HepG2 (cell line): ENCODE data around the gene SBNO2. TPM values are rescaled to one million over a fixed set of nuclear protein-coding genes. Genes with fewer than 3 reads are reported as not detected.

ENCODE experiments used
- BRCA1 ChIP-seq: sonication (generic); formaldehyde crosslinking; IDR thresholded peaks from 2 replicates; pipeline ENCODE4 v1.4.0; 2020; ENCODE audit warnings: missing genetic modification reagents
- CREB1 ChIP-seq, 2 experiments: fragments of 450-650 bp in 1 of 2; IDR thresholded peaks; 2 replicates each; pipeline ENCODE4 v1.6.1; 2016 to 2017; ENCODE audit warnings: control low read depth in 1 of 2, mild to moderate bottlenecking in 1 of 2, missing compliant biosample characterization in 1 of 2, missing genetic modification characterization in 1 of 2
- DPF2 ChIP-seq: sonication (generic); formaldehyde crosslinking; IDR thresholded peaks from 2 replicates; pipeline ENCODE4 v1.4.0; 2020; ENCODE audit warnings: mild to moderate bottlenecking, low read depth, missing genetic modification reagents, borderline replicate concordance
- EP300 ChIP-seq, 3 experiments: sonication (generic) in 1 of 3; formaldehyde crosslinking in 1 of 3; IDR thresholded peaks; 2 replicates each; pipeline versions ENCODE4 v1.5.1 to v1.6.1; 2011 to 2020; ENCODE audit warnings: low read depth in 2 of 3, low read length in 2 of 3, borderline replicate concordance in 1 of 3, improper control_type of control experiment in 1 of 3, mild to moderate bottlenecking in 1 of 3, missing genetic modification reagents in 1 of 3, moderate library complexity in 1 of 3
- GABPB1 ChIP-seq: IDR thresholded peaks from 2 replicates; pipeline ENCODE4 v1.6.1; 2016; ENCODE audit warnings: mild to moderate bottlenecking, missing genetic modification reagents, moderate library complexity, missing compliant biosample characterization
- IRF2 ChIP-seq: IDR thresholded peaks from 2 replicates; pipeline ENCODE4 v1.6.1; 2018; ENCODE audit warnings: missing genetic modification reagents, missing compliant biosample characterization
- JUNB ChIP-seq: sonication (generic); formaldehyde crosslinking; IDR thresholded peaks from 2 replicates; pipeline ENCODE4 v1.8.0; 2022; ENCODE audit warnings: missing genetic modification reagents, mild to moderate bottlenecking, borderline replicate concordance
- MAF1 ChIP-seq: sonication (generic); formaldehyde crosslinking; IDR thresholded peaks from 2 replicates; pipeline ENCODE4 v1.5.0; 2020; ENCODE audit warnings: missing genetic modification reagents, borderline replicate concordance
- MLLT10 ChIP-seq: sonication (generic); formaldehyde crosslinking; IDR thresholded peaks from 2 replicates; pipeline ENCODE4 v1.4.0; 2020; ENCODE audit warnings: missing genetic modification reagents
- NCOA2 ChIP-seq: sonication (generic); formaldehyde crosslinking; IDR thresholded peaks from 2 replicates; pipeline ENCODE4 v1.8.0; 2022; ENCODE audit warnings: inconsistent platforms
- NFE2 ChIP-seq: sonication (generic); formaldehyde crosslinking; IDR thresholded peaks from 2 replicates; pipeline ENCODE4 v1.4.0; 2020; ENCODE audit warnings: missing genetic modification reagents
- NFE2L2 ChIP-seq: fragments of 150-350 bp; IDR thresholded peaks from 2 replicates; pipeline ENCODE4 v1.6.1; 2014; ENCODE audit warnings: low read length
- RBAK ChIP-seq: sonication (generic); formaldehyde crosslinking; IDR thresholded peaks from 2 replicates; pipeline ENCODE4 v1.5.1; 2020; ENCODE audit warnings: mild to moderate bottlenecking, missing genetic modification reagents
- SALL2 ChIP-seq: sonication (generic); formaldehyde crosslinking; IDR thresholded peaks from 2 replicates; pipeline ENCODE4 v1.8.1; 2023; ENCODE audit warnings: mild to moderate bottlenecking, missing genetic modification reagents, inconsistent platforms
- TMF1 ChIP-seq: sonication (generic); formaldehyde crosslinking; IDR thresholded peaks from 2 replicates; pipeline ENCODE4 v1.8.1; 2022; ENCODE audit warnings: low read depth, missing genetic modification reagents
- TP53 ChIP-seq: sonication (generic); formaldehyde crosslinking; conservative IDR thresholded peaks from 2 replicates; pipeline ENCODE4 v1.4.0; 2020; ENCODE audit warnings: missing genetic modification reagents
- ZNF160 ChIP-seq: sonication (generic); formaldehyde crosslinking; IDR thresholded peaks from 2 replicates; pipeline ENCODE4 v1.8.0; 2022; ENCODE audit warnings: mild to moderate bottlenecking, inconsistent platforms, missing genetic modification reagents
- ZNF441 ChIP-seq: sonication (generic); formaldehyde crosslinking; IDR thresholded peaks from 2 replicates; pipeline ENCODE4 v1.7.0; 2021; ENCODE audit warnings: missing genetic modification reagents, borderline replicate concordance
- ZNF703 ChIP-seq: sonication (generic); formaldehyde crosslinking; IDR thresholded peaks from 2 replicates; pipeline ENCODE4 v1.5.1; 2020; ENCODE audit warnings: missing genetic modification reagents, mild to moderate bottlenecking, moderate library complexity, borderline replicate concordance
- ZNF720 ChIP-seq: sonication (generic); formaldehyde crosslinking; IDR thresholded peaks from 2 replicates; pipeline ENCODE4 v1.4.0; 2020; ENCODE audit warnings: missing genetic modification reagents
- polyA plus RNA-seq, 8 experiments: library from polyadenylated mRNA; depleted of rRNA in 3 of 8; stranded (reverse) in 7 of 8; unstranded in 1 of 8; fragments of >200 nt; fragmentation: Illumina TruSeq in 4 of 8; extraction: Trizol in 4 of 8; gene quantifications; 2 replicates each; pipeline versions ENCODE4 v1.2.1 to v1.2.3, GENCODE V29; 2011 to 2016; ENCODE audit warnings: low read depth in 4 of 8, missing spikeins in 1 of 8, mixed read lengths in 1 of 8; ENCODE audit not compliant: insufficient read depth in 1 of 8
- total RNA-seq, 5 experiments: library from RNA; depleted of rRNA; stranded (reverse); fragments of >200 nt; fragmentation: Illumina TruSeq; extraction: Trizol; gene quantifications; 2 replicates each; pipeline ENCODE4 v1.2.3, GENCODE V29; 2016; ENCODE audit warnings: low read depth in 1 of 5
- TF ChIP-seq, protein P1 (sequence below): sonication (generic); formaldehyde crosslinking; IDR thresholded peaks from 2 replicates; pipeline ENCODE4 v1.8.0; 2022; ENCODE audit warnings: missing genetic modification reagents, low read depth, mild to moderate bottlenecking, borderline replicate concordance
- TF ChIP-seq, protein P2 (sequence below): sonication (generic); formaldehyde crosslinking; IDR thresholded peaks from 2 replicates; pipeline ENCODE4 v1.4.0; 2020; ENCODE audit warnings: missing genetic modification reagents
- TF ChIP-seq, protein P3 (sequence below): sonication (generic); formaldehyde crosslinking; IDR thresholded peaks from 2 replicates; pipeline ENCODE4 v1.8.1; 2023; ENCODE audit warnings: mild to moderate bottlenecking, moderate library complexity, missing genetic modification reagents
- TF ChIP-seq, protein P4 (sequence below): sonication (generic); formaldehyde crosslinking; IDR thresholded peaks from 2 replicates; pipeline ENCODE4 v1.8.1; 2023; ENCODE audit warnings: mild to moderate bottlenecking, missing genetic modification reagents
- TF ChIP-seq, protein P5 (sequence below): sonication (generic); formaldehyde crosslinking; conservative IDR thresholded peaks from 2 replicates; pipeline ENCODE4 v1.4.0; 2020; ENCODE audit warnings: missing genetic modification reagents

Gene SBNO2
- total and polyA plus RNA-seq, 2 of the 13 experiments (the other 11 are each of a cell fraction or from before 2014, with no cell fraction given), result 8.6 to 10.4 TPM

DNA sequence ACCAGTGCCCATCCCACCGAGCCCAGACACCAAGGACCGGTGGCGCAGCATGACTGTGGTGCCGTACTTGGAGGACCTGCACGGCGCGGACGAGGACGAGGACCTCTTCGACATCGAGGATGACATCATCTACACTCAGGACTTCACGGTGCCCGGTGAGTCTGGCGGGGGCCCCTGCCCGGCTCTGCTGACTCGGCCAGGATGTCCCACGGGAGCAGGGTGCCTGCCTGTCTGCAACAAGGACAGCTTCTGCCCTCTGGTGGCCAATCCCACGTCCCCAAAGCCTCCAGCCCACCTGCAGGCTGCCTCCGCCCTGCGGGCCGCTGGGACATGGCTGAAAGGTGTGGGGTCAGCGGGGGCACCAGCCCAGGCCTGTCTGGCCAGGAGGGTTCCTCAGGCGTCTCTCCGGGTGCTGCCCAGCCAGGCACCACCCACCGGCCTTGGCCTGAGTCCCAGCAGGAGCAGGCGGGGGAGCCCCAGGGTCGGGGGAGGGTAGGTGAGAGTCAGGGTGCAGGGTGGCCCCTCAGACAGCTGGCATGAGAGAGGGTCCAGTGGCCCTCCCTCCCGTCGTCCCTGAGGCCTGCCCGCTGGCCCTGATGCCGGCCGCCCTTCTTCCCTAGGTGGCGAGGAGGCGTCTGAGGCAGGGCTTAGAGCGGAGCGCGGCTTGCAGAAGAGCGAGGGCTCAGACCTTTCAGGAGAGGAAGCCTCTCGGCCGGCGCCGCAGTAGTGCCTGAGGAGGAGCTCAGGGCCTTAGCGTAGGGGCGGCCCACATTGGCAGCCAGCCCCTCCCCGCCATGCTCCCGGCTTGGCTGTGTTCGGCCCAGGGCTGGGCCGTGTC, 49.2 kb upstream of the SBNO2 start (continued):
- TF ChIP-seq, protein P1, sequence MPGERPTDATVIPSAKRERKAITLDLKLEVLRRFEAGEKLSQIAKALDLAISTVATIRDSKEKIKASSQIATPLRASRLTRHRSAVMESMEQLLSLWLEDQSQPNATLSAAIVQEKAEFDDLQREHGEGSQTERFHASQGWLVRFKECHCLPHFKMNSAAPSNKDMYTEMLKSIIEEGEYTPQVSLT (CRISPR knock-in tag), result no peak
- TF ChIP-seq CREB1 (IDR thresholded peaks at IDR 0.05) (no peak), CREB1 (CRISPR knock-in tag; IDR thresholded peaks at IDR 0.05) (no peak), NFE2L2 (no peak), MLLT10 (CRISPR knock-in tag) (no peak), RBAK (CRISPR knock-in tag) (no peak), ZNF441 (CRISPR knock-in tag) (no peak), MAF1 (CRISPR knock-in tag) (no peak), TP53 (CRISPR knock-in tag) (no peak), BRCA1 (CRISPR knock-in tag) (no peak), TMF1 (CRISPR knock-in tag) (no peak), NCOA2 (CRISPR knock-in tag) (no peak), ZNF703 (CRISPR knock-in tag) (no peak), SALL2 (CRISPR knock-in tag) (no peak), JUNB (CRISPR knock-in tag) (no peak), EP300 (IDR thresholded peaks at IDR 0.05; ENCODE audit: low read depth in 2 of 2, low read length in 2 of 2) (no peak), EP300 (CRISPR knock-in tag; IDR thresholded peaks at IDR 0.05; ENCODE audit: borderline replicate concordance) (0 out of 2 replicates have a peak, but pooled peaks have one; percentile 10), IRF2 (CRISPR knock-in tag) (no peak), GABPB1 (CRISPR knock-in tag) (no peak), DPF2 (CRISPR knock-in tag) (no peak), ZNF720 (CRISPR knock-in tag) (no peak), ZNF160 (no peak), NFE2 (no peak)
- TF ChIP-seq, protein P2, sequence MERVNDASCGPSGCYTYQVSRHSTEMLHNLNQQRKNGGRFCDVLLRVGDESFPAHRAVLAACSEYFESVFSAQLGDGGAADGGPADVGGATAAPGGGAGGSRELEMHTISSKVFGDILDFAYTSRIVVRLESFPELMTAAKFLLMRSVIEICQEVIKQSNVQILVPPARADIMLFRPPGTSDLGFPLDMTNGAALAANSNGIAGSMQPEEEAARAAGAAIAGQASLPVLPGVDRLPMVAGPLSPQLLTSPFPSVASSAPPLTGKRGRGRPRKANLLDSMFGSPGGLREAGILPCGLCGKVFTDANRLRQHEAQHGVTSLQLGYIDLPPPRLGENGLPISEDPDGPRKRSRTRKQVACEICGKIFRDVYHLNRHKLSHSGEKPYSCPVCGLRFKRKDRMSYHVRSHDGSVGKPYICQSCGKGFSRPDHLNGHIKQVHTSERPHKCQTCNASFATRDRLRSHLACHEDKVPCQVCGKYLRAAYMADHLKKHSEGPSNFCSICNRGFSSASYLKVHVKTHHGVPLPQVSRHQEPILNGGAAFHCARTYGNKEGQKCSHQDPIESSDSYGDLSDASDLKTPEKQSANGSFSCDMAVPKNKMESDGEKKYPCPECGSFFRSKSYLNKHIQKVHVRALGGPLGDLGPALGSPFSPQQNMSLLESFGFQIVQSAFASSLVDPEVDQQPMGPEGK (CRISPR knock-in tag), result peak; percentile 29; the same call in 1 of the 2 replicates
- TF ChIP-seq, protein P3, sequence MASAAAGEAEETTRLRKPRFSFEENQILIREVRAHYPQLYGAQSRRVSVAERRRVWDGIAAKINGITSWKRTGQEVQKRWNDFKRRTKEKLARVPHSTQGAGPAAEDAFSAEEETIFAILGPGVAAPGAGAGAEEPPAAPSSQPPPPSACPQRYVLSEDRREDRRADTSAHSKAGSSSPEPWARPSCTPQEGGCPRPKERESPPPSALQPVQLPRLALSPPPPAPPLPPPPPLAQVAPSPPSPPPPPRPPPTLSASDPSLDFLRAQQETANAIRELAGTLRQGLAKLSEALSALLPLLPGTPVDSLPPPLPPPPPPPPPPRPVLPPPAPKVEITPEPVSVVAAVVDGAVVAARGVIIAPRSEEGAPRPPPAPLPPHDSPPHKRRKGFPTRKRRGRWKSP (CRISPR knock-in tag), result no peak
- TF ChIP-seq, protein P4, sequence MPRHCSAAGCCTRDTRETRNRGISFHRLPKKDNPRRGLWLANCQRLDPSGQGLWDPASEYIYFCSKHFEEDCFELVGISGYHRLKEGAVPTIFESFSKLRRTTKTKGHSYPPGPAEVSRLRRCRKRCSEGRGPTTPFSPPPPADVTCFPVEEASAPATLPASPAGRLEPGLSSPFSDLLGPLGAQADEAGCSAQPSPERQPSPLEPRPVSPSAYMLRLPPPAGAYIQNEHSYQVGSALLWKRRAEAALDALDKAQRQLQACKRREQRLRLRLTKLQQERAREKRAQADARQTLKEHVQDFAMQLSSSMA (CRISPR knock-in tag), result no peak
- TF ChIP-seq, protein P5, sequence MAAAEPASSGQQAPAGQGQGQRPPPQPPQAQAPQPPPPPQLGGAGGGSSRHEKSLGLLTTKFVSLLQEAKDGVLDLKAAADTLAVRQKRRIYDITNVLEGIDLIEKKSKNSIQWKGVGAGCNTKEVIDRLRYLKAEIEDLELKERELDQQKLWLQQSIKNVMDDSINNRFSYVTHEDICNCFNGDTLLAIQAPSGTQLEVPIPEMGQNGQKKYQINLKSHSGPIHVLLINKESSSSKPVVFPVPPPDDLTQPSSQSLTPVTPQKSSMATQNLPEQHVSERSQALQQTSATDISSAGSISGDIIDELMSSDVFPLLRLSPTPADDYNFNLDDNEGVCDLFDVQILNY (CRISPR knock-in tag), result no peak
